GM21360 (cell line): ENCODE data around the gene KCNS1.
"Not testable (repeated sequence)": the region's sequence is repeated elsewhere in the genome, so short reads cannot be mapped to it uniquely, and the experiment has no call there.

Experiments used
- ATAC-seq: cut with Tn5 transposase; IDR thresholded peaks from one replicate; pipeline ENCODE4 v1.9.1; 2021; ENCODE audit warnings: mild to moderate bottlenecking, moderate library complexity; ENCODE audit not compliant: unreplicated experiment

The KCNS1 gene

DNA sequence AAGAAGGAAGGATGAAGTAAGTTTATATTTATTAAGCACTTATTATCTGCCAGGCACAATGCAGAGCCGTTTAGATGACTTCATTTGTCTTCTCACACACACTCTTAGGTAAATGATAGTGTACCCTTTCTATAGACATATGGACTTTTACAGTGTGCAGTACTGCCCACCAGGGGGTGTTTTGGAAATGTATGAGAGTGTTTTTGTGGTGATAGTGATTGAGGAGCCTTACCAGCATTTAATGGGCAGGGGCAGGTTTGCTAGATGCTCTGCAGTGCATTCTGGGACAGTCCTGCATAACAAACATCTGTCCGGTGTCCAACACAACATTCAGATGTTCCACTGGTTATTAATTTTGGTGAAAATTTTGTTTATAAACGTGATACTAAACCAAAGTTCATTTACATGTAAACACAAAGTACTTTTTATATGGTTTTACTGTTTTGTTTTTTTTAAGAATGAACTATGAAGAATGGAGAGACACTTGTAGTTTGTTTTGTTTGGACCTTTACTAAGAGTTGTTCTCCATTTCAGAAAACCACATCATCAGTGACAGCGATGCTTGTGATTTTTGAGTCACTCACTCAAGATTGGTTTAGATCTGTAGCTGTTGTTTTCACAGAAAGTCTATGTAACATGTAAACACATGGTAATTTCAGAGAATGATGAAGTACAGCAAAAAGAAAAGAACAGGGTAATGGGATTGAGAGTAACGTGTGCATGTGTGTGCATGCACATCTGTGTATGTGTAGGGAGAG, 19.9 kb downstream of the KCNS1 start:
- ATAC-seq, result no peak

DNA sequence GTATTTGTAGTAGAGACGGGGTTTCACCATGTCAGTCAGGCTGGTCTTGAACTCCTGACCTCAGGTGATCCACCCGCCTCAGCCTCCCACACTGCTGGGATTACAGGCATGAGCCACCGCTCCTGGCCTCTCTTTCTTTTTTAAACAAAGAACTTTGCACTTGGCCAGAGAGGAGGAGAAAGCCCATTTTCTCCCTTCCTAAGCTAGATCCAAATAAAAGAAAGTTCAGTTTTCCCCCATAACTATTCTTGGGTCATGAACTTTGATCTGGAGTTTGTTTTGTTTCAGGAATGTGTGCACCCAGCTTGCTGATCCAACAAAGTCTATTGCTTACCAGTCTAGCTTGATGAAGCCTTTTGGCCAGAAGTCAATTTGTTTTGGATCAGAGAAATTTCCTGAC, 23.4 kb downstream of the KCNS1 start:
- no peak for ATAC-seq

DNA sequence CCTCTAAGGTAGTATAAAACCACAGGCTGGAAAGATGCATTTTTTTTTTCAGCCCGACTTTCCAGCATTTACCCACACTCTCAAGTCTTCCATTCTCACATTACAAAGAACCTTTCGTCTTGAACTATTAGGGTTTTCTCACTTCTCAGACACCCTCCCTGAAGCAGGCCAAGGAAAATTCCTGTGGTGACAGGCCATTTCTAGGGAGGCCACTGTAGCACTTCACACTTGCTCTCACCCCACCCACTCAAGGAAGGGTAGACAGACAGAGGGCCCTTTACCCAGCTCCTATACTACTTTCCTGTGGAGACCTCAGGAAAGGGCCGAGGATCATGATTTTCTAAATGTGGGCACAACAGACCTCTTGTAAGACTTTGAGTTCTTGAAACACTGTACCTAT, 27.7 kb downstream of the KCNS1 start:
- no peak for ATAC-seq

DNA sequence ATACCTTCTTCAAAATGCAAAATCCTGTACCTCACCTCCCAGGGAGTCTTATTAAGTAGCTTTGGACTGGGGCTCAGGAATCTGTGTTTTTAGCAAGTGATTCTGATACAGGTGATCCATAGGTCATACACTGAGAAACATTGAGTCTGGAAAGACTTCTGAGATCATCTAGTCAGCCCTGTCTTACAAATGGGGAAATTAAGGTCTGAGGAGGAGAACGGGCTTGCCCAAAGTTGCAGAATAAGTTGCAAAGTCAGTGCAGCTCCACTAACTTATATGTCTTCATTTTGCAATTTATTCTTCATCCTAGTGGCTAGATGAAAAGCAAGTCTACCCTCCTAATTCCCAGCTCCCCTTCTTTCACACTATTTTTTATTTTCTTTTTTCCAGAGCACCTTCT, 28.9 kb downstream of the KCNS1 start:
- ATAC-seq, result no peak

DNA sequence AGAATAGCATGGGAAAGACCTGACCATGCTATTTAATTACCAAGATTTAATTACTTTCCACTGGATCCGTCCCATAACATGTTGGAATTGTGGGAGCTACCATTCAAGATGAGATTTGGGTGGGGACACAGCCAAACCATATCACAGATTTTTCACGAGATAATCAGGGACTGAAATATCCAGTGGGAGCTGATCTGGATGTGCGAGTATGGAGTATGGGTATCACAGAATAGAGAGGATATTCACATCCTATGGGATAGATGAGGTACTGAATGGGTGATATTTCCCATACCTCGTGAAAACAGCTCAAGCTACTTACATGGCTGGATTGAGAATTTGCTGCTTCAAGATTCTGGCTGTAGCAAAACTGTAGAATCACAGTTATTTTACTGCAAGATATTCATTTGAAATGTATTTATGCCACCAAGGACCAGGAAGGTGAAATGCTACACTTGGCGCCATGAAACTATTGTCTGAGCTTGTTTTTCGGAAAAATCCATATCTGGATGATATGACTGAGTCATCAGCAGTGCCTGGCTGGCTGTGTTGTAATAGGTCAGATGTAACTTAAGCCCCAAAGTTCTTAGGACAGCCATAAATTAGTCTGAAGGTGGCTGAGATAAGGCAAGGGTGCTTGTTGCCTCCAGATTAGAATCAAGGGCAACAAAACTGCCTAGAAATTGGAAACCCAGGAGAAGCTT, 29.8 kb downstream of the KCNS1 start:
- no peak for ATAC-seq

DNA sequence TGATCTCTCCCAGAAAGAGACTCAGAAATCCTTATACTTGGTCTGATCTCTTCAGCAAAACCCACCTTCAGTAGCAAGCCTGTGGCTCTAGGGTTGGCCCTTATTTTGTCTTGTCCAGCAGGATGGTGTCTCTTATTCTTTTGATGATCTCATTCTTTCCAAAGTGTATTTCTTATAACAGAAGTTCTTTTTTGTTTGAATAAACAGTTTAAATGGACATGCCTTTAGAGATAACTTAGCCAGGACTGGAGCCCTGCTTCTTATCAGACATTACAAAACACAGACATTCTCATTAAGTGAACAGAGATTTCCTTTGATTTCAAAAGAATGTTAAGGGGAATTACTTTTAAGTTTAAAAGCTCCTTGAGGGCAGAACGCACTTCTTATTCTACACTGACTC, 31.7 kb downstream of the KCNS1 start:
- ATAC-seq, result no peak

DNA sequence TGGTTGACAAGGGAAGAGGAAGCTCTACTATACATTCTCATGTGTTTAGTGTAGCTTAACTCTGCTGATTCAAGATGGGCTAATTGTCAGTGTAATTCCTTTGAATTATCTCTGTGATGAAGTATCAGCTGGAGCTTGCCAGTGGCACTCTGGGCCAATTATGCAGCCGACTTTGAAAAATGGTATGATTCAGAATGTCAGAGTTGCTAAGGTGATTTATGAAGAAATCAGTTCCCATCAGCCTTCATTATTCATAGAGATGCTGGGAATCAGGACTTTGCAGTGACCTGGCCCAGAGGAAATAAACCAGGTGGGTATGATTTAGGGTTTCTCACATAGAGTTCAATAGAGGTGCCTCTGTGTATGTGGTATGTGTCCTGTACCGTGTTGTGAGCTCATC, 33.4 kb downstream of the KCNS1 start:
- ATAC-seq, result no peak

DNA sequence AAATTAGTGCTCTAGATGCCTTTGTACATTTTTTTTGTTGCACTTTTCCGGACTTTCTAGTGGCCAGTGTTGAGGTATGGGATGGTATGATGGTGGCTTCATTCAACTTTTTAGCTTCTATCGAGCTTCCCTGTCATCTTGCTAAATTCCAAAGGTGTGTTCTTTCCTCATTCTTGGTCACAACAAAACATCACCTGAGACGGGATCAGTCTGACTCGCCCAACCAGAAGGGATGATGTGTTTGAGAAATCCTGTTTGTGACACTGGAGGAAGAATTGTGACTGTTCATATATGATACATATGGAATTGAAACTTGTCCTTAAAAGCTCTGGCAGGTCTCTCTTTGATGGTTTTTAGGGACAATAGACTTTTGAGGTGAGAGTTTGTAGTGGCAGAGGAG, 33.8 kb downstream of the KCNS1 start:
- no peak for ATAC-seq

DNA sequence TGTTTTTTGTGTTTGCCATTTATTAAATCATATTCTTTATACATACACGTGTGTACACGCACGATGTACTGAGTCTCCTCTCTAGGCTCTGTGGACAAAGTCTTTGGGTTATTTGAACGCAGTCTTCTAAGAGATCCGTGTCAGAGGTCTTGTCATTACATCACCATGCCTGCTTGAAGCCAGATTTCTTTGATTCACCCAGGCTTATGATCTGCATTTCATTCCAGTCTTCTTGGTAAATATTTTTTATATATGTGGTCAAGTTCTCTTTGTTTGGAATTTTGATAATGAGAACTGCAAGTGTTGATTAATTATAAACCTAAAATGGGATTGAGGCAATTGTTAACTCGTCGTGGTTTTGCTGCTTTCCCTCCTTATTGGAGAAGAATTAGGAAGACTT, 34.6 kb downstream of the KCNS1 start:
- no peak for ATAC-seq

DNA sequence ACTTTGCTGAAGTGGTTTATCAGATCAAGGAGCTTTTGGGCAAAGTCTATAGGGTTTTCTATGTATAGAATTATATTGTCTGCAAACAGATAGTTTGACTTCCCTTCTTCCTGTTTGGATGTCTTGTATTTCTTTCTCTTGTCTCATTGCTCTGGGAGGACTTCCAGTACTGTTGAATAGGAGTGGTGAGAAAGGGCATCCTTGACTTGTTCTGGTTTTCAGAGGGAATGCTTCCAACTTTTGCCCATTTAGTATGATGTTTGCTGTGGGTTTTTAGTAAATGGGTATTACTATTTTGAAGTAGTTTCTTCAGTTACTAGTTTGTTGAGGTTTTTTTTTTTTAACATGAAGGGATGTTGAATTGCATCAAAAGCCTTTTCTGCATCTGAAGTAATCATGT, 36.1 kb downstream of the KCNS1 start:
- ATAC-seq, result no peak

DNA sequence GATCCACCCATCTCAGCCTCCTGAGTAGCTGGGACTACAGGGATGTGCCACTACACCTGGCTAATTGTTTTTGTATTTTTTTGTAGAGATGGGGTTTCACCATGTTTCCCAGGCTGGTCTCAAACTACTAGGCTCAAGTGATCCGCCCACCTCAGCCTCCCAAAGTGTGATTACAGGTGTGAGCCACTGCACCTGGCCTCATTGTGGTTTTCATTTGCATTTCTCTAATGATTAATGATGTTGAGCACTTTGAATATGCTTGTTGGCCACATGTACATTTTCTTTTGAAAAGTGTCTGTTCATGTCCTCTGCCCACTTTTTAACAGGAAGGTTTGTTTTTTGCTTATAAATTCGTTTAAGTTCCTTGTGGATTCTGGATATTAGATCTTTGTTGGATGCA, 37.8 kb downstream of the KCNS1 start:
- not testable (repeated sequence) for ATAC-seq

DNA sequence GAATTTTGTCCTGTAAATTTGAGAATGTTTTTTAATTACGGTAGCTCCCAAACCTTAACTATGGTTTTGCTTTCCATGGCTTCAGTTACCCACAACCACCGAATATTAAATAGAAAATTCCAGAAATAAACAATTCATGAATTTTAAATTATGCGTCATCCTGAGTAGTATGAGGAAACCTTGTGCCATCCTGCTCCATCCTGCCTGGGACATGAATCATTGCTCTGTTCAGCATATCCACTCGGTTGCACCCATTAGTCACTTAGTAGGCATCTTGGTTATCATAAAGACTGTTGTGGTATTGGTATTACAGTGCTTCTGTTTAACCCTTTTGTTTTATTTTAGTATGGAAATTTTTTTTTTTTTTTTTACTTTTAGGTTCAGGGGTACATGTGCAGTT, 39.7 kb downstream of the KCNS1 start:
- no peak for ATAC-seq

DNA sequence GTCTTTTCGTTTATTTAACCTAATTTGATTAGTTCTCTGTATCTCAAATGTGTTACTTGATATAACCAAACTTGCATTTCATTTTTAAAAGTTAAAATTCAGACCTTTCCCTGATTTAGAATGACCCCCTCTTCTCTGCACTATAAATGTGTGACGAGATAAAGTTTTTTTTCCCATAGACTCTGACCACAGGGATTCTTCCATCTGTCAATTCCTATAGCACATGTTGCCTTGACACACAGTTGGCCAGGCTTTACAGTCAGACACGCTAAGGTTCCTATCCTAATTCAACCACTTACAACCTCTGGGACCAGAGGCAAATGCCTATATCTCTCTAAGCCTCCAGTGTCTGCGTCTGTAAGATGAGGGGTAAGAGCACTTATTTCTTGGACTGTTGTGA, 40.6 kb downstream of the KCNS1 start:
- no peak for ATAC-seq

DNA sequence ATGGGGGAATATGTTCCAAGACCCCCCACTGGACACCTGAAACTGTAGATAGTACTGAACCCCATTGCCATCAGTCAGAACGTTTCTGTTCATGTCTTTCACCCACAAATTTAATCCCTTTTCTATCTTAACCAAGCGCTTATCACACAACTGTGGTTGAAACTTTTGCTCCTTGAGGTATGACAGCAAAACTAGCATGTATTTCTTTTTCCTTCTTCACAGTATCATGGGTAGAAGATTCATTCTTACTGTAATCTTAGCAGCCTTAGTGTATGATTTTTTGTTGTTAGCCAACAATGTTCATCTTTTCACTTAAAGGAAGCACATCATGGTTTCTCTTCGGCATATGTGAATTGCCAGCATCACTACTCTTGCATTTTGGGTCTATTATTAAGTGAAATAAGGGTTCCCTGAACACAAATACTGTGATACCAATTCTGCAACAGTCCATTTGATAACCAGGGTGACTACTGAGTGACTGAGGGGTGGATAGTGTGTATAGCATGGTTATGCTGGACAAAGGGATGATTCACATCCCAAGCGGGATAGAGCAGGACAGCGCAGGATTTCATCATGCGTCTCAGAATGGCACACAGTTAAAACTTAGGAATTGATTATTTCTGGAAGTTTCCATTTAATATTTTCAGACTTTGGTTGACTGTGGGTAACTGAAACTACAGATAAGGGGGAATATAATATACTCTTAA, 41.8 kb downstream of the KCNS1 start:
- ATAC-seq, result no peak

DNA sequence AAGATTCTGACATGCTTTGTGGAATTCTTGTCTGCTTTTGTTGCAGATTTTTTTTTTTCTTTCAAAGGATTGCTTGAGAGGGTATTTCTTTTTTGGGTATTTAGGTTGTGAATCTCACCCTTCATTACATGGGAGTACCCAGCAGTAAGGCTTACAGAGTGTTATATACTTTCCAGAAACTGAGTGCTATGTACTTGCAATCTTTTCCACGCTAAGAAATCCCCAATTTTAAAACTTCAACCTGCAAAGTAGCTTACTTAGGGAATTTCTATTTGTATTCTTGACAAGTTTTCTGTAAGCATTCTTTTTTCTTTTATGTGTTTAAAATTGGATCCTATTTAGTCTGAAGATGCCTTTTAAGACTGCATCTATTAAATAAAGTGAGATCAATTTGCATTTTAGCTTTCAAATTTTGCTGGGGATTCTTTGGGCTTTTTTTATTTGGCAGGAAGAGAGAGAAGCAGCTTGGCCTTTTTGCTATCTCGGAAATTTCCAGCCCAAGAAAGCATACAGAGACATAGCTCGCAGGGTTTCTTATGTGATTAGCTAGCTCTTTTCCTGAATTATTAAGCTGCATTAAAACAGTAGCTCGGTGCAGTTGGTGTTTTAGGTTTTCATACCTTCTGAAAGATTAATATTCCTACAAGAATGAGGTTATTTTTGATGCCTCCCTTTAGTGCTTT, 42.6 kb downstream of the KCNS1 start:
- no peak for ATAC-seq

DNA sequence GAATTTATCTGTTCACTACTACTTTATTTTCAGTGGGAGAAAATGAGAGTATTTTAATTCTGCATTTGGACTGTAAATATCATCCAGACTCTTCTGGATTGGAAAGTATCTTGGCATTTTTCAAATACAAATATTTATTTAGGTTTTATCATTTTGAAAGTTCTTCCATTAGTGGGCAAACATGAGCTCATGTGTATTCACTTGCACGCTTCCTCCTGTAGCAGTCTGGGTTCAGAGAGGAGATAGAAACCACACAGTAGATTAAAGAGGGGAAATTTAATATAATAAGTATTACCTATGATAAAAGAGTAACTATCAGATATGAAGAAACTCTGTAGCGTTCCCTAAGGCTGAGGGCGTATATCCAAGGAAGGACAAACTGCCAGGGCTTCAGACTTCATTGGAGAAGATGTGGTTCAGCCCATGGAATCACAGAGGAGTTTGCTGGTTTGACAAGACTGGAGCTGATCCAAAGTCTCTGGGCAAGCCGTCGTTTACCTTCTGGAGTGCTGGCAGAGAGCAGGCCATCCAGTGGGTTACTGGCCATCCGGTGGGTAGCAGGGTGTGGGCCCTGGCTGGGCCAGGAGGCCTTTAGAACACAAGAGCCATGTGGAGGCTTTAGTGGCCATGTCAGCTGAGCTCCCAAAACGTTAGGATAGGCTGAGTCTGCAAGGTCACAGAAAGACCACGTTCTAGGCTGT, 44.3 kb downstream of the KCNS1 start:
- no peak for ATAC-seq

DNA sequence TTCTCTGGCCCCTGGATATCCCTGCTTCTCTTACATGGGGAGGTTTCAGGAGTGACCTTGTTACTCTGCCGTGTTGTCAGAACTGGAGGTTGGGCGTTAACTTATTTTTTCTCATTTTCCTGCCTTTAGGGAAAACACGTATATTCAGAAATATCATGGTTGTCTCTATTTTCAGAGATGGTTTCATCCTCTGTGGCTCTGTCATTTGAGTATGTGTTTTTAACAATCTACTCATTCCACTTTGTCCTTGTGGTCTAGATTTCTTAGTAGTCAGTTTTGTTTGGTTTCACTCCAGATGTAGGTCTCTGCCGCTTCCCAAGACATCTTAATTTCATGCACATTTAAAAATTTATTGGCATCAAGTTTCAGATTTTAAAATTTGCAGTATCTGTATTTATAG, 45.9 kb downstream of the KCNS1 start:
- ATAC-seq, result no peak

DNA sequence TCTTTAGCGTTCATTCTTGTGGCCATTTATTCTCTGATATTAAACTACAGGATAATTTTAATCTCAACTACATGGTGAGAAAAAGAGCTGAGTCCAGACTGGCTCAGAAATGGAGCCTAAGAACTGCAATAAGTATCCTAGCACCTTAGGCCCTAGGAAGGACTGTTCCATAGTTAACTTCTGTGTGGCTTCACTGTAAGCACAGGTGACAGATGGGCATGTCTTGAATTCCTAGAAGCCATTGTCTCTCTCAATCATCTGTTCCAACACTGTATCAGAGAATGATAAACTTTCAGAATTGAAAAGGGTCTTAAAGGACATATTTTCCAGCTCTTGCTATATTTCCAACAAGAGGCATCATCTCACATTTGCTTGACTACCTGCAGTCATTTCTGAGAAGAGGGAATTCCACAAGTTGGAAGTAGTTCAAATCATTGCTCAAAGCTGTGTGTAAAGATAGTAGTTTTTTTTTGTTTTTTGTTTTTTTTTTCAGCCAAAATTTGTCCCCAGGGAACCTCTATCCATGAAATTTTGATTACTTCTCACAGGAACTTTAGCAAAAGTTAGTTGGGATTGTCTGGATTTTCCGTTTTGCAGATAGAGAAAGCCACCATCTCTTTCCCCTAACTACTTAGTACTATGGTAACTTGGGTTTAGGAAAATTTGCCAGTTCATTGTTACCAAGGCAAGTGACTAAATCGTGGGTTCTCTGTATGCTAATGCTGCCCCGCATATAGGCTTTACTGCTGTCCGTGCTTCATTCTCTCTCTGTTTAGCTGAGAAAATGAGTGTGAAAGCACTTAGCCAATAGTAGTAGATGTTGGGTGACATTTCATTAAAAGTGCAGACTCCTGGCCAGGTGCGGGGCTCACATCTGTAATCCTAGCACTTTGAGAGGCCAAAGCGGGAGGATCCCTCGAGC, 47.2 kb downstream of the KCNS1 start:
- ATAC-seq, result no peak

DNA sequence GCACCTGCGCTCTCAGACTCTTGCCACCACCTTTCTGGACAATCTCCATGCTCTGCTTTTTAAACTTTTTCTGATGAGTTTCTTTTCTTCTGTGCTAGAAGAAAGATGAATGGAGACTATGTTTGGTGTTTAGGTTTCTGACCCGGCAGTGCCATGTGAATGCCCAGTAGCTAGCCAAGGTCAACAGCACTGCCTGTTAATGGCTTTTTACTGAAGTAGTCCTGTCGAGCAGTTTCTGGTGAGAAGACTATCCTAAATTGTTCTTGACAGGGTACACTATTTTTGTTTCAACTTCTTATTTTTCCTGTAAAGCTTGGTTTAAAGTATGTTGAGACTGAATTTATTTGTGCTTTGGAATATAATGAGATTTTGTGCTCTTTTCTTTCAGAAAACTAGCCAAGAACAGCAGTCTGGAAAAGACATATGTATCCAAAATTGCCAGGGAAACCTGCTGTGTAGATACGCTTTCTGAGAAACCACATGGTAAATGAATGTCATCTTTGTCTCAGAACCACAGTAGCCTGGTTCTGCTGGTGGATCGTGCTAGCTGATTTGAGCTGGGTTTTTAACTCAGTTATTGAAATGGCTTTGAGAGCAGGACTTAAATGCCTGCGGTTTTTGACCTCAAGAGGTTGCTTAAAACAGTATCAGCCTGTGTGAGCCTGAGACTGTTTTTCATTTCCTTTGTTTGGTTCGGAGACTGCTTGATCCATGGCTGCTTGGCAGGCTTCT, 48.1 kb downstream of the KCNS1 start:
- no peak for ATAC-seq
